GM19468 (cell line): ENCODE results near the gene DDX3X.
"Not testable (repeated sequence)": the region's sequence is repeated elsewhere in the genome, so short reads cannot be mapped to it uniquely, and the experiment has no call there.

Source experiments
- ATAC-seq: cut with Tn5 transposase; IDR thresholded peaks from one replicate; pipeline ENCODE4 v1.9.1; 2021; ENCODE audit warnings: mild to moderate bottlenecking, moderate library complexity, moderate number of reproducible peaks; ENCODE audit not compliant: unreplicated experiment; ENCODE audit errors: extremely low read depth

Gene DDX3X

DNA sequence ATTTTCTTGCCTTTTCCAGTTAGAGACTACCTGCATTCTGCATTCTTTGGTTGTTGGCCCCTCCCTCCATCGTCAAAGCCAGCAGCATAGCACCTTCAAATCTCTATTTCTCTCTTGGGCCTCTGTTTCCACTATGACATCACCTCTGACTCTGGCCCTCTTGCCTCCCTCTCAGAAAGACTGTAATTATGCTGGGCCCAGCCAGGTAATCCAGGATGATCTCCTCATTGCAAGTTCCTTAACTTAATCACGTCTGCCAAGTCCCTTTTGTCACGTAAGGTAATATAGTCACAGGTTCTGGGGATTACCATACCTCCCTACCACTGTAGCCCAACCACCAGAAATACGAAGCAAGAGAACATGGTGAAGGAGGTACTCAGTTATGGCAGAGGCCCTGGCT, 73.9 kb downstream of the DDX3X start:
- ATAC-seq, result no peak

DNA sequence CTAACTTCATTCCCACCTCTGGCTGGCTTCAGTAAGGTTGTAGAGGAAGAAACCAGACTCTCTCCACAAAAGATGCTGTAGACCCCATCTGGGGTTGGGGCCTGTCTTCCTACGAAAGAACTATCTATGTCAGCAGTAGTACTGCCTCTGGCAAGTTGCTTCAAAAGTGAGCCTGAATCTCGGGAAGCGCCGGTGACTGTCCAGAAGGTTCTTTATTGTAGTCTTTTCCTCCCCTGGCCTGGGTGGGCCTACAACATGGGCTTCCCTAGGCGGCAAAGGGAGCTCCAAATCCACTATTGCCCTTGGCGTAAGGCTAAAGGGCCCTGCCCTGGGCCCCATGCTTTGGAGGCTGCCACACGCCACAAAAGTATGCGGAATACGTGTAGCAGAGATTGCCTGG, 74.6 kb downstream of the DDX3X start:
- no peak for ATAC-seq

DNA sequence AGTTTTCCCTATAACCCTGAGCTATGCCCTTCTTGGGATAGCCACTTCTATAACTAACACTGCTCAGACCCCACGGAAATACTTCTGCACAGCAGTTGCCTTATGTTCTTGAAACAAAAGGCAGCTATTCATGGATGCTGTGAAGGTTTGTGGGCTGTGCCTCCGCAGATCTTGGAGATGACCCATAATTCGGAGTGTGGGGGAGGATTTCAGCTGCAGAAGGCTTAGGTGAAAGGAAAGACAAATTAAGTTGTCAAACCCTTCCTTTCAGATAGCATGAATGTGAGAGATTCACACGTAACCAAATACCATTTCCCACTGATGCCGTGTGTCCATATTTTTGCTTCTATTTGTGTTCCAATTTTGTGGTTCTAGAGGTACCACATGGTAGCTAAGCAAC, 75.0 kb downstream of the DDX3X start:
- no peak for ATAC-seq

DNA sequence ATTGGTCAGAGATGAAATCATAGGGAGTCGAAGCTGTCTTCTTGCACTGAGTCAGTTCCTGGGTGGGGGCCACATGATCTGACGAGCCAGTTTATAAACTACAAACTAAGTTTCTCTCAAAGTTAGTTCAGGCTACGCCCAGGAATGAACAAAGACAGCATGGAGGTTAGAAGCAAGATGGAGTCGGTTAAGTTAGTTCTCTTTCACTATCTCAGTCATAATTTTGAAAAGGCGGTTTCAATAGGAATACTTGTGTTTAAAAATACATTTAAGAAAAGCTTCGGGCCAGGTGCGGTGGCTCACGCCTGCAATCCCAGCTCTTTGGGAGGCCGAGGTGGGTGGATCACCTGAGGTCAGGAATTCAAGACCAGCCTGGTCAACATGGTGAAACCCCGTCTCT, 77.3 kb downstream of the DDX3X start:
- not testable (repeated sequence) for ATAC-seq

DNA sequence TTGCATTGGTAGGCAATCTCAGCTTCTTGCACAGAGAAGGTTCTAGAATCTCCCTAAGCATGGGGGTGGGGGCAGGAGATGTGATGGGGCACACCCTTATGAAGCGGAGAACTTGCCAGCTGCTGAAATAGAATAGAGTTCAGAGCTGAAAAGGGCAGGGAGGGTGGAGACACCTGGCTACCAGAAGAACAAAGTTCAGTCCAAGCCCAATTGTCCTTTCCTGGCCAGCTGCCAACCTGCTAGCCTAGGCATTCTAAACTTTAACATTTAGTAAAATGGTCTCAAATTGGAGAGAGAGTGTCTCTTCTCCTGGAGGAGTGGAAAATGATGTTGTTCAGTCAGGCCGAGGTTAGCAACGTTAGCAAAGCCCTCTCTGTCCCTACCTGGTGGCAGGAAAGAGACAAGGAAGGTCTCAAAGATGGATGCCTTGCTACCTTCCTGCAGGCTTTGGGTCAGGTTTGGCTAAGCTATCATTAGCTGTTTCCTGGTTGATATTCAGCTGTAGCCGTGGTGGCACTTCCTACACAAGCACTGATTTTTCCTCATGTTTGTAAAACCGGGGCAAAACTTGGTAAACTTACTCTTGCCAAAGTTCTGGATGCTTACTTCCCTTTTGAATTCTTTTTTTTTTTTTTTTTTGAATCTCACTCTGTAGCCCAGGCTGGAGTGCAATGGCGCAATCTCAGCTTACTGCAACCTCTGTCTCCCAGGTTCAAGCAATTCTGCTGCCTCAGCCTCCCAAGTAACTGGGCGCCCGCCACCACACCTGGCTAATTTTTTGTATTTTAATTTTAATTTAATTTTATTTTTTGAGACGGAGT, 78.5 kb downstream of the DDX3X start:
- ATAC-seq, result no peak
